ENCODE measurements around the gene SMIM30.
"Not testable (repeated sequence)": the region's sequence is repeated elsewhere in the genome, so short reads cannot be mapped to it uniquely, and the experiment has no call there.

Gene SMIM30, protein sequence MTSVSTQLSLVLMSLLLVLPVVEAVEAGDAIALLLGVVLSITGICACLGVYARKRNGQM

DNA sequence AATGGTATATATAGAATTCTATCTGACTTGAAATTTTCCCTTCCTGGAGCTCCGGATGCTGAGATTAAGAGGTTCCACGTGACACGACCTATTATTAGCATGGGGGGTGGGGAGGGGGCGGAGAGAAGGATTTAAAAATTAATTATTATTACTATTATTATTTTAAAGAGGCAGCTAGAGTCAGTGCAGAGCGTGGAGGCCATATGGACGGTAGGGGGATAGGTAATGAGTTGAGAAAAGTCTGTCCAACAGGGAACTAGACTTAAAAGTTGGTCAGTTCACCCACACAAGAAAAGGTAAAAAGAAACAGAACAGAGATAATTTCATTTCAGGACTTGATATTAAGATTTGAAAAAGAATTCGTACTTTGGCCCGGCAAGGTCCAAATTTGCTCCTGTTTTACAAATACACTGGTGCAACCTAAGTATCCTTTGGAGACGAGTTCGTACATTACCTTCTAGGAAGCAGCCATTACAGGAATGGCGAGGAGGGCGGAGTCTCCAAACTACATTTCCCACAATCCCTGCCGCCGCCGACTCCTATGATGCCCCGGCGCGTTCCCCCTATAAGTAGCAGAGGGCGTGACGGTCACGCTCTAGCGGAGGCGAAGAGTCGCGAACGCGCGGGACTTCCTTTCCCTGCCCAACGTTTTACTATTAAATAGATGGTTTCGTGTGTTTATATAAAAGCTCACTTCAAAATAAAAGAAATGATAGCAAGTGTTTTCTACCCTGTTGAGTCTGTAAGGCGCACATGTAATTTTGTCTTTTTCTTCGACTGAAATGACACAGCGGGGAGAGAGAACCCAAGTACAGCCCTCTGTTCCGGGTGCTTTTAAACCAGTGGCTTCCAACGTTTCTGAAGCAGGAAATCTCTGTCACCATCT is at the start of gene SMIM30:
Gene SMIM30 (minus strand): TSS at position 481 of the 886 bp plus-strand sequence. CDS start 976 bp downstream, outside the sequence.
- TF ChIP-seq, protein P1, sequence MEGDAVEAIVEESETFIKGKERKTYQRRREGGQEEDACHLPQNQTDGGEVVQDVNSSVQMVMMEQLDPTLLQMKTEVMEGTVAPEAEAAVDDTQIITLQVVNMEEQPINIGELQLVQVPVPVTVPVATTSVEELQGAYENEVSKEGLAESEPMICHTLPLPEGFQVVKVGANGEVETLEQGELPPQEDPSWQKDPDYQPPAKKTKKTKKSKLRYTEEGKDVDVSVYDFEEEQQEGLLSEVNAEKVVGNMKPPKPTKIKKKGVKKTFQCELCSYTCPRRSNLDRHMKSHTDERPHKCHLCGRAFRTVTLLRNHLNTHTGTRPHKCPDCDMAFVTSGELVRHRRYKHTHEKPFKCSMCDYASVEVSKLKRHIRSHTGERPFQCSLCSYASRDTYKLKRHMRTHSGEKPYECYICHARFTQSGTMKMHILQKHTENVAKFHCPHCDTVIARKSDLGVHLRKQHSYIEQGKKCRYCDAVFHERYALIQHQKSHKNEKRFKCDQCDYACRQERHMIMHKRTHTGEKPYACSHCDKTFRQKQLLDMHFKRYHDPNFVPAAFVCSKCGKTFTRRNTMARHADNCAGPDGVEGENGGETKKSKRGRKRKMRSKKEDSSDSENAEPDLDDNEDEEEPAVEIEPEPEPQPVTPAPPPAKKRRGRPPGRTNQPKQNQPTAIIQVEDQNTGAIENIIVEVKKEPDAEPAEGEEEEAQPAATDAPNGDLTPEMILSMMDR (conservative IDR thresholded peaks at IDR 0.05; ENCODE audit: low read length), result peak; percentile 7; the same call in 1 of the 2 replicates
- peak; percentile 85 for DNase-seq (ENCODE audit: low read depth)
- peak within 1 kb of the TSS; percentile 64 for H3K4me3 ChIP-seq (ENCODE audit: low read length)

DNA sequence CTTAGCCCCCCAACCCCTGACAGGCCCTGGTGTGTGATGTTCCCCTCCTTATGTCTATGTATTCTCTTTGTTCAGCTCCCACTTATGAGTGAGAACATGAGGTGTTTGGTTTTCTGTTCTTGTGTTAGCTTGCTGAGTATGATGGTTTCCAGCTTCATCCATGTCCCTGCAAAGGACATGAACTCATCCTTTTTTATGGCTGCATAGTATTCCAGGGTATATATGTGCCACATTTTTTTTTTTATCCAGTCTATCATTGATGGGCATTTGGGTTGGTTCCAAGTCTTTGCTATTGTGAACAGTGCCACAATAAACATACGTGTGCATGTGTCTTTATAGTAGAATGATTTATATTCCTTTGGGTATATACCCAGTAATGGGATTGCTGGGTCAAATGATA is 47.8 kb upstream of the SMIM30 start:
- H3K4me3 ChIP-seq (ENCODE audit: low read length); DNase-seq (ENCODE audit: low read depth): not testable (repeated sequence)

DNA sequence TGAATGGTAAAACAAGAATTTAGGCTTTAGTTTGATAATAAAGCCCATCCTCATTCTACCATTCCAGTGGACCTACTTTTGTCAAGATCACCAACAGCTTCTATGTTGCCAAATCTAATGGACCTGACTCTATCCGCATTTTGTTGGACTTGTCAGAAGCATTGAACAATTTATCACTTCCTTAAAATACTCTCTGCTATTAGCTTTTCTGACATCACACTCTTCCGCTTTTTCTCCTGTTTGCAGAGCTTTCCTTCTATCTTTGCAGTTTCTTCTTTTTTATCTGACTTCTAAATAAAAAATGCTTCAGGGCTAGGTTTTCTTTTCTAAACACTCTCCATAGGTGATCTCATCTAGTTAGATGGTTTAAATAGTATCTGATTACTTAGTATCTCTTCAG is 42.7 kb upstream of the SMIM30 start:
- DNase-seq (ENCODE audit: low read depth), result no peak
- no peak overlapping the region for H3K4me3 ChIP-seq (ENCODE audit: low read length)
- TF ChIP-seq, protein P1 (conservative IDR thresholded peaks at IDR 0.05; ENCODE audit: low read length), result no peak

DNA sequence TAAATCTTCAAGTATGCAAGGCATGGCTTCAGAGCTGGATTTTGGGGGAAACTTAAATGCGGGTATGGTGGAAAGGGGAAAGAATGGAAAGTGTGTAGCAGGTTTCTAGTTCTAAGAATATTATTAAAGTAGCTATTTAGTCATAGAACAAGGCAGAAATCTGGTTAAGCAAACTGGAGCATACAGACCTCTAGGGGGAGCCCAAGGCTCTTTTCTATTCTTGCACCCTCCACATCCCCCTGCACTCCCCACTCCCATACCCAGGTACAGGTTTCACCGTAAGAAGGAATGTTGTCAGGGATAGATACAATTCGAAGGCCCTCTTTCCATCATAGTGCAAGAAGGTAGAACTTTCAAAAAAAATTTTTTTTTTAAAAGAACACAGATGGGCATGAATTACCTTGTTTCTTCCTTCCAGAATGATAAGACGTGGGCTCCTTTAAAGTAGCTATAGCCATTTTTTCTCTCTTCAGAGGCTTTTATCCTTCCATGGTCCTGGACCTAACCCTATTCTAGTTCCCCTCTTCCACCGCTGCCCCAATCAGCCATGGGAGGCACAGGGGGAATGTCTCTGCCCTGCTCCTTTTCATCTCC is 41.5 kb upstream of the SMIM30 start:
- peak; percentile 36 for DNase-seq (ENCODE audit: low read depth)
- no peak overlapping the region for H3K4me3 ChIP-seq (ENCODE audit: low read length)
- TF ChIP-seq, protein P1 (conservative IDR thresholded peaks at IDR 0.05; ENCODE audit: low read length), result peak; percentile 86

DNA sequence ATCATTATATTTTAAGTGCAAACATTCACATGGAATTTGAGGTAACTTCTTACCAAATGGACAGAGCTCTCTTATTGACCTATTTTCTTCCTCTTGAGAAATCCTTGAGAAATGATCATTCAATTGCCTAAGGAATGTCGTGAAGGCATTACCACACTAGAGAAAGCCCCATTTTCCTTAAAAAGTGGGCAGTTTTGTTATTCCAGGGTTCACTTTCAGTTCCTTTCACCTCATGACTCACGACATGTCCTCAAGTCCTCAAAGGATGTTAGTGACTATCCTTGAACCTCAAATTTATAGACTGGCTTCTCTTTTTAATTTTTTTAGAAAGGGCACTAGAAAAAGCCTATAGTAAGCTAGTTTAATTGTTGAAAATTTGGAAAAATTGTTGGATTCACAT is 40.4 kb upstream of the SMIM30 start:
- H3K4me3 ChIP-seq (ENCODE audit: low read length), result no peak overlapping the region
- DNase-seq (ENCODE audit: low read depth), result no peak
- TF ChIP-seq, protein P1 (conservative IDR thresholded peaks at IDR 0.05; ENCODE audit: low read length), result no peak

DNA sequence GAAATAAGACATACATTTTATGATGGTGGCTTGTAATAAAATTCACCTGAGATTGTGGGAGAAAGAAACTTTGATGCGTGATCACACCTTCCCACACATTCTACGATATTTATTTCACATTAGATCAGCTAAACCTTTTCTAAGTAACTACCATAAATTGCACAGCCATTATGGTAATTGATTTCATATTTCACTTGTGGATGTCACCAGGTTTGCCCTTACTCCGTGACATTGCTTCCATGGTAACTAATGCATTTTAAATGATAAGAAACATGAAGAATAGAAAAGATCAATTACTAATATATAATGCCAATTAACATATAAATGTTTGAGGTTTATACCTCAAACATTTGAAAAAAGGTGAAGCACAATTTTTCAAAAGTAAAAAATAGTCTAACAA is 35.8 kb upstream of the SMIM30 start:
- DNase-seq (ENCODE audit: low read depth), result no peak

DNA sequence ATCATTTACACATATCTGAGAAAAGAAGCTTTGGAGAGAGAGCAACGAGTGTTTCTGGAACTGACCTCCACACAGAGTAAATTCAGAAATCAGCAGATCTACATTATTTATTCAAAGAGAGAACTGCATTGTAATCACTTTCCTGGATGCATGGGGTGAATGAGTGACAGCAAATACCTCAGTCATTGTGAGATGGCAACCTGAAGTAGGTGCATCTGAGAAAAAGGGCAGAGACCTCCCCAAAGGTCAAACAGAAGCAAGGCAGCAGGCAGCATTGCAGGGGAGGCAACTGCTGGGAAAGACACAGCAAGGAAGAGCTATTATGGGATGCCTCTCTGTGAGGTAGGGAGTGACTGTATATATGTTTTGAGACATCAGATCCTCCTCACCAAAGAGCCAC is 26.5 kb upstream of the SMIM30 start:
- DNase-seq (ENCODE audit: low read depth), result no peak
- TF ChIP-seq, protein P1 (conservative IDR thresholded peaks at IDR 0.05; ENCODE audit: low read length), result no peak
- H3K4me3 ChIP-seq (ENCODE audit: low read length), result no peak overlapping the region

More for the DNA sequence above, 35.8 kb upstream of the SMIM30 start:
- TF ChIP-seq, protein P1 (conservative IDR thresholded peaks at IDR 0.05; ENCODE audit: low read length), result no peak
- no peak overlapping the region for H3K4me3 ChIP-seq (ENCODE audit: low read length)
